Uterus (tissue), 4 donors: Measurements from ENCODE around the gene SLC30A9. TPM values are rescaled to one million over a fixed set of nuclear protein-coding genes. Genes with fewer than 3 reads are reported as not detected.

Source experiments
- DNase-seq, 2 donors: peaks; one replicate each; pipeline ENCODE4 v3.0.0-alpha.2; 2019 to 2020
- H3K27ac ChIP-seq, 2 donors: fragments of 200-600 bp; sonication (generic); 1 replicate in 1 of 2; 2 replicates in 1 of 2; pipeline ENCODE4 v1.5.1; 2016 to 2018
- H3K27me3 ChIP-seq, 2 donors: fragments of 200-600 bp; sonication (generic); one replicate each; pipeline ENCODE4 v1.5.1; 2018 to 2019; ENCODE audit warnings: control low read depth in 1 of 2
- H3K36me3 ChIP-seq, 2 donors: fragments of 200-600 bp; sonication (generic); one replicate each; pipeline ENCODE4 v1.5.1; 2019; ENCODE audit warnings: control low read depth in 1 of 2
- H3K4me1 ChIP-seq, 2 donors: fragments of 200-600 bp; sonication (generic); one replicate each; pipeline ENCODE4 v1.5.1; 2018 to 2019; ENCODE audit warnings: control low read depth in 1 of 2
- H3K4me3 ChIP-seq, 2 donors: fragments of 200-600 bp; sonication (generic); 1 replicate in 1 of 2; 2 replicates in 1 of 2; pipeline ENCODE4 v1.5.1; 2018 to 2019; ENCODE audit warnings: mild to moderate bottlenecking in 1 of 2
- H3K9me3 ChIP-seq, 2 donors: fragments of 200-600 bp; sonication (generic); one replicate each; pipeline ENCODE4 v1.5.1; 2019; ENCODE audit warnings: control low read depth in 1 of 2
- CTCF ChIP-seq, 4 experiments: fragments of 200-600 bp in 2 of 4; fragments of 450-650 bp in 2 of 4; sonication (generic) in 2 of 4; IDR thresholded peaks; one replicate each; pipeline ENCODE4 v1.5.1; 2016 to 2019; ENCODE audit warnings: antibody characterized with exemption in 4 of 4, mild to moderate bottlenecking in 2 of 4, moderate library complexity in 1 of 4
- POLR2A ChIP-seq, 2 donors: fragments of 450-650 bp; IDR thresholded peaks; one replicate each; pipeline ENCODE4 v1.6.1; 2016; ENCODE audit warnings: antibody characterized with exemption in 2 of 2, mild to moderate bottlenecking in 1 of 2, moderate library complexity in 1 of 2
- intact Hi-C: fragments of 100-400 bp; cut with DNase I; formaldehyde crosslinking; loops from one replicate; pipeline ENCODE4 v1.15.1; 2023; ENCODE audit warnings: low total_unique reads
- total RNA-seq, 4 donors: library from RNA; depleted of rRNA in 3 of 4; stranded (reverse); fragments of >200 nt in 3 of 4; gene quantifications; one replicate each; pipeline versions ENCODE4 v1.1.0 to v1.2.4, GENCODE V29; 2014 to 2023
- donor health status: DM: yes; HTN: yes; CAD: no.

SLC30A9 gene
- total RNA-seq, 4 donors from 2014 or later: 37.9 to 219 (median 88.1) TPM

DNA sequence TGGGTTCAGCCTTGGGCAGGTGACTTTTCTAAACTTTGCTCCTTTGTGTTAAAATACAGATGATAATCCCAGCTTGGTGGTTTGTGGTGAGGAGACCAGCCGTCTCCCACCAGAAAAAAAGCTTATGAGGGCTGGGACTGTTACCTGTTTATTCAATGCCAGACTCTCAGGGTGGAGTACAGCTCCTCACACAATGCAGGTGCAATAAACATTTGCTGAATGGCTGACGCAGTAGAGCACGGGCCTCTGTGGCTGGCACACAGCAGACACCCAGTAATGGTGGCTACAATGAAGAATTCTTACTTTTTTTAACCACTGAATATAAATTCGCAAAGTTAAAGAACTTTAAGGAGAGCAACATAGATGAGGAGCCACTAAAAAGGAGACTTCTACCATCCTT is 131.9 kb downstream of the SLC30A9 start:
- TF ChIP-seq CTCF (IDR thresholded peaks at IDR 0.05) (no peak), POLR2A (IDR thresholded peaks at IDR 0.05) (no peak)
- Histone ChIP-seq H3K4me1 (no peaks in the 10 kb centered on the region), H3K27me3 (no peaks in the 10 kb centered on the region), H3K27ac (no peak overlapping the region), H3K4me3 (no peak overlapping the region), H3K36me3 (no peaks in the 10 kb centered on the region), H3K9me3 (no peaks in the 10 kb centered on the region)
- DNase-seq: no peak
- intact Hi-C loops: no loop called here

- Histone ChIP-seq H3K27me3 (no peaks in the 10 kb centered on the region), H3K36me3 (no peaks in the 10 kb centered on the region), H3K9me3 (no peaks in the 10 kb centered on the region), H3K4me1 (no peaks in the 10 kb centered on the region), H3K4me3 (no peak overlapping the region), H3K27ac (no peak overlapping the region)
- TF ChIP-seq CTCF (IDR thresholded peaks at IDR 0.05): no peak
- TF ChIP-seq POLR2A (IDR thresholded peaks at IDR 0.05): no peak
- no peak for DNase-seq
- intact Hi-C loops: no loop called here
These were observed 132.8 kb downstream of the SLC30A9 start for GRCh38 chr4:42123071-42123644.

DNA sequence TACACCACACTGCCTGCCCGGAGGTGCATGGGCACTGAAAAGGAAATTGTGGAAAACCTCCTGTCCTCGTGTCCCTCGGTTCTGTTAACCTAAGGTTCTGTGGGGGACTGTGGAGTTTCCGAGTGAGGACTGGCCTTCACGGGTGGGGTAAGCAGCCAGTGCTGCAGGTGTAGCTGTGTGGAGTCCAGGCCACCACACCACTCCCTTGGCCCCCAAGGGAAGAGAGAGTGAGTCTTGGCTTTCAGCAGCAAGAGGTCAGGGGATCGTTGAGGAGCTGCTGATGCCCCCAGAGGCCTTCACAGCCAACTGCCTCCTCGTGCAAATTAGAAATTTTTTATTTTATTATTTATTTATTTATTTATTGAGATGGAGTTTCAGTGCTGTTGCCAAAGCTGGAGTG is 141.8 kb downstream of the SLC30A9 start:
- Histone ChIP-seq H3K4me1 (no peaks in the 10 kb centered on the region), H3K4me3 (no peak overlapping the region), H3K9me3 (no peaks in the 10 kb centered on the region), H3K27me3 (no peaks in the 10 kb centered on the region), H3K36me3 (no peaks in the 10 kb centered on the region), H3K27ac (no peak overlapping the region)
- no peak for TF ChIP-seq POLR2A (IDR thresholded peaks at IDR 0.05)
- TF ChIP-seq CTCF (IDR thresholded peaks at IDR 0.05): no peak
- intact Hi-C loops: no loop called here
- no peak for DNase-seq

GRCh38 chr4:42133006-42133405 is 142.7 kb downstream of the SLC30A9 start:
- Histone ChIP-seq H3K27me3 (no peaks in the 10 kb centered on the region), H3K9me3 (no peaks in the 10 kb centered on the region), H3K4me1 (no peaks in the 10 kb centered on the region), H3K4me3 (no peak overlapping the region), H3K27ac (no peak overlapping the region), H3K36me3 (no peaks in the 10 kb centered on the region)
- no peak for DNase-seq
- no peak for TF ChIP-seq CTCF (IDR thresholded peaks at IDR 0.05)
- no peak for TF ChIP-seq POLR2A (IDR thresholded peaks at IDR 0.05)
- intact Hi-C loops: no loop called here

DNA sequence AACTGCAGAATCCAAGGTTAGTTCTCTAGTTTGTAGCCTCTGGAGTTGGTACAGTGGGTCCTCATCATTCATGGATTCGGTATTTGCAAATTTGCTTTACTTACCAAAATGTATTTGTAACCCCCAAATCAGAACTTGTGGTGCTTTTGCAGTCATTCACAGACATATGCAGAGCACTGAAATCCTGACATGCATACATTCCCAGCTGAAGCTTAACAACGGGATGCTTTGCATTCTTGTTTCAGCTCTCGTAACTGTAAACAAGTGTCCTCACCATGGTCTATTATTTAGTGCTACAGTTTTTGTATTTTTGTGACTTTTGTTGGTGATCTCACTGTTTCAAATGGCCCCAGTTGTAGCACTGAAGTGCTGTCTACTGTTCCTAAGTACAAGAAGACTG is 146.0 kb downstream of the SLC30A9 start:
- TF ChIP-seq POLR2A (IDR thresholded peaks at IDR 0.05) (no peak), CTCF (IDR thresholded peaks at IDR 0.05) (no peak)
- no peaks in the 10 kb centered on the region for H3K27me3 ChIP-seq
- intact Hi-C loops: no loop called here
- no peak overlapping the region for H3K4me3 ChIP-seq
- H3K27ac ChIP-seq: no peak overlapping the region
- H3K36me3 ChIP-seq: no peaks in the 10 kb centered on the region
- no peak for DNase-seq
- no peaks in the 10 kb centered on the region for H3K9me3 ChIP-seq
- no peaks in the 10 kb centered on the region for H3K4me1 ChIP-seq

Other genes starting within 250 kb of the SLC30A9 start
- gene PHOX2B, start 241.8 kb upstream of the SLC30A9 start, total RNA-seq: not detected
- 10 to 100 TPM; 30.9 to 61.1 (median 47.8) TPM for gene TMEM33, start 55.1 kb upstream of the SLC30A9 start, total RNA-seq
- gene DCAF4L1, start 8.8 kb upstream of the SLC30A9 start, total RNA-seq: under 1 TPM in 2 of 4 donors, not detected in 2; 0.30 to 0.35 TPM
- 10 to 100 TPM in 1 of 4 donors, 1 to 10 TPM in 1, under 1 TPM in 2; 0.14 to 13.8 (median 0.65) TPM for gene BEND4, start 162.1 kb downstream of the SLC30A9 start, total RNA-seq